ENCODE results near the gene FBXW5.

Gene FBXW5

GRCh38 chr9:136978073-136978864 is 33.7 kb upstream of the FBXW5 start:
- DNase-seq (ENCODE audit: low read depth in 1 of 2, low spot score in 1 of 2), result peak; percentile 48 to 65

- DNase-seq (ENCODE audit: low read depth in 1 of 2, low spot score in 1 of 2), result no peak
Measured at GRCh38 chr9:136977649-136978072, 33.1 kb upstream of the FBXW5 start.

GRCh38 chr9:136977223-136977622 is 32.7 kb upstream of the FBXW5 start, which contains the start of gene PTGDS:
Gene PTGDS (plus strand): TSS chr9:136977504. CDS start chr9:136977579, 75 bp downstream.
- no peak for DNase-seq (ENCODE audit: low read depth in 1 of 2, low spot score in 1 of 2)

GRCh38 chr9:136975644-136976043 is 31.1 kb upstream of the FBXW5 start:
- DNase-seq (ENCODE audit: low read depth in 1 of 2, low spot score in 1 of 2), result no peak

- DNase-seq (ENCODE audit: low read depth in 1 of 2, low spot score in 1 of 2), result no peak
Measured at GRCh38 chr9:136974817-136975535, 30.4 kb upstream of the FBXW5 start.

GRCh38 chr9:136973618-136974617 is 29.4 kb upstream of the FBXW5 start:
- no peak for DNase-seq (ENCODE audit: low read depth in 1 of 2, low spot score in 1 of 2)

- no peak for DNase-seq (ENCODE audit: low read depth in 1 of 2, low spot score in 1 of 2)
Measured at GRCh38 chr9:136972743-136973142, 28.2 kb upstream of the FBXW5 start.

- DNase-seq (ENCODE audit: low read depth in 1 of 2, low spot score in 1 of 2), result no peak
Measured at GRCh38 chr9:136972335-136972734, 27.8 kb upstream of the FBXW5 start.

GRCh38 chr9:136971746-136972145 is 27.2 kb upstream of the FBXW5 start:
- no peak for DNase-seq (ENCODE audit: low read depth in 1 of 2, low spot score in 1 of 2)

GRCh38 chr9:136970361-136970760 is 25.8 kb upstream of the FBXW5 start:
- no peak for DNase-seq (ENCODE audit: low read depth in 1 of 2, low spot score in 1 of 2)

- no peak for DNase-seq (ENCODE audit: low read depth in 1 of 2, low spot score in 1 of 2)
Measured at GRCh38 chr9:136969774-136970173, 25.2 kb upstream of the FBXW5 start.

- DNase-seq (ENCODE audit: low read depth in 1 of 2, low spot score in 1 of 2), result no peak
Measured at GRCh38 chr9:136969150-136969549, 24.6 kb upstream of the FBXW5 start.

GRCh38 chr9:136968333-136969127 is 24.0 kb upstream of the FBXW5 start:
- DNase-seq (ENCODE audit: low read depth in 1 of 2, low spot score in 1 of 2), result no peak

- DNase-seq (ENCODE audit: low read depth in 1 of 2, low spot score in 1 of 2), result no peak
Measured at GRCh38 chr9:136965771-136966484, 21.4 kb upstream of the FBXW5 start.

GRCh38 chr9:136964833-136965422 is 20.4 kb upstream of the FBXW5 start:
- no peak for DNase-seq (ENCODE audit: low read depth in 1 of 2, low spot score in 1 of 2)

- no peak for DNase-seq (ENCODE audit: low read depth in 1 of 2, low spot score in 1 of 2)
Measured at GRCh38 chr9:136964171-136964689, 19.7 kb upstream of the FBXW5 start.

- no peak for DNase-seq (ENCODE audit: low read depth in 1 of 2, low spot score in 1 of 2)
Measured at GRCh38 chr9:136963751-136964150, 19.2 kb upstream of the FBXW5 start.

GRCh38 chr9:136963341-136963740 is 18.8 kb upstream of the FBXW5 start:
- no peak for DNase-seq (ENCODE audit: low read depth in 1 of 2, low spot score in 1 of 2)

- DNase-seq (ENCODE audit: low read depth in 1 of 2, low spot score in 1 of 2), result no peak
Measured at GRCh38 chr9:136962701-136963248, 18.2 kb upstream of the FBXW5 start.
